GM21737 (cell line): Measurements from ENCODE around the gene C17orf100.
"Not testable (repeated sequence)": the region's sequence is repeated elsewhere in the genome, so short reads cannot be mapped to it uniquely, and the experiment has no call there.

Experiments
- ATAC-seq: cut with Tn5 transposase; IDR thresholded peaks from one replicate; pipeline ENCODE4 v1.9.1; 2021; ENCODE audit warnings: mild to moderate bottlenecking, moderate library complexity; ENCODE audit not compliant: unreplicated experiment

The C17orf100 gene

DNA sequence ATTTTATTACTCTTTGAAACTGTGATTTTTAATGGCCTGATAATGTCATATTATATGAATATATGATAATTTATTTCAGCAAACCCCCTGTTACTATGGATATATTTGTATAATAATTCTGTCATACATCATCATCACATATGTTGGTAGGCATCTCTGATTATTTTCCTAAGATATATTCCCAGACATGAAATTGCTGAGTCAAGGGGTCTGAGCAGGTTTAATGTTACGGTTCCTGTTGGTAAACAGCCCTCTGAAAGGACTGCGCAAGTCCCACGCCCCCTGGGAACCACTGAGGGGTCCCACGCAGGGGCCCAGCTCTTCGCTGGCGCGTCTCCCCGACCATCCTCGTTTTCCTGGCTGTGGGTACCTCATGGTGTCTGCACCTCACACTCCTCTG, 37.4 kb downstream of the C17orf100 start:
- ATAC-seq, result no peak

DNA sequence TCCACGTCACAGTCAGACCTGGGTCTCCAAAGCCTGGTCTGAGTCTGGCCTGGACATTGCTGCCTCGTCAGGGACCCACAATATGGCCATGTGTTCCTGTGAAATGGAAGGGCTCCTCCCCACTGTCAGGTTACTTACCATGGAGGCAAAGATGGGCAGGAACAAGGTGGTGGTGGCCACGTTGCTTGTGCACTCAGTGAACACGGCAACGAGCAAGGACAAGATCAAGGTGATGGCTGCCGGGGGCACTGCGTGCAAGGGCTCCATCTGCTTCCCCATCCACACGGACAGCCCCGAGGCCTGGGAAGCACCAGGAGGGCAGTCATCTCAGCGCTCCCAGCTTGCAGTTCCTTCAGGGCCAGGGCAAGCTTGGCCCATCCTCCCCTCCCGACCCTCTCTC, 39.1 kb downstream of the C17orf100 start:
- no peak for ATAC-seq

DNA sequence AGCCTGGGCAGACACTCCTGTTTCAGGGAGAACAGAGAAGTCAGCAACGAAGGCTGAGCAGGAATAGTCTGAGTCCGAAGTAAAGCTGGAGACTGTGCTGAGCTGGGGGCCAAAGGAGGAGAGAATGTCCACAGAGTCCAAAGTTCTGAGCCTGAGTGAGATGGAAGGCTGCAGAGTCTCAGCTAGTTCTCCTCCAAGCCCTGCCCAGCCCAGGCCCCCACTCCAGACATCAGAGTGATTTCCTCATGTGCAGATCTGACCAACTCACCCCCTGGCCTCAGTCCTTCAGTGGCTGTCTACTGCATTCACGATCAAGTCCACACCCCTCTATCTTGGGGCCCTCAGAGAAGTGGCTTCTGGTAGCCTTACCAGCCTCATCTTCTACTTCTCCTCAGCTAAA, 40.0 kb downstream of the C17orf100 start:
- ATAC-seq, result no peak

DNA sequence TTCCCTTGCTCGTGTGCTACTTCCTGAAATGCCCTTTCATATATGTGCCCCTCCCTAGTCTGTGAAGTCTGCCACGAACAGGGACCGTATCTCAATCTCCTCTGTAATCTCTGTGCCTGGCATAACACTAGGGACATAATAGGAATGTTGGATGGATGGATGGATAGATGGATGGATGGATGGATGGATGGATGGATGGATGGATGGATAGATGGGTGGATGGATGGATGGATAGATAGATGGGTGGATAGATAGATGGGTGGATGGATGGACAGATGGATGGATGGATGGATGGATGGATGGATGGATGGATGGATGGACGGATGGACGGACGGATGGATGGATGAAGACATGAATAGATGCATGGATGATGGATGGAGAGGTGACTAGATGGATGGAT, 40.4 kb downstream of the C17orf100 start:
- ATAC-seq, result not testable (repeated sequence)

DNA sequence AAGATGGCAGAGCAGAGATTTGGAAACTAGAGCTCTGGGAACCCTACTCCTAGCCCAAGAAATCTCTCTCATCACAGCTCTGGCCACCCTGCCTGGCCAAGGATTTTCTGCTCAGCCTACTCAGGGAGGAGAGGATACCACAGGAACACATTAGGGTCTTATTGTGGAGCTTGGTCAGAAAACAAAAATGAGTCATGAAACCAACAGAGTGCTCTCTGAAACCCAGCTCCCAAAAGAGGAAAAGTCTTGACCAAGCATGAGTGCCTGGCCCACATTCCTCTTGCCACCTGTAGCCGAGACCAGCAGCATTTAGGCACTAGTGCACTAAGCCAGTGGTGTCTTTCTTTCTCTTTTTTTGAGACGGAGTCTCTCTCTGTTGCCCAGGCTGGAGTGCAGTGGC, 43.5 kb downstream of the C17orf100 start:
- ATAC-seq, result no peak

DNA sequence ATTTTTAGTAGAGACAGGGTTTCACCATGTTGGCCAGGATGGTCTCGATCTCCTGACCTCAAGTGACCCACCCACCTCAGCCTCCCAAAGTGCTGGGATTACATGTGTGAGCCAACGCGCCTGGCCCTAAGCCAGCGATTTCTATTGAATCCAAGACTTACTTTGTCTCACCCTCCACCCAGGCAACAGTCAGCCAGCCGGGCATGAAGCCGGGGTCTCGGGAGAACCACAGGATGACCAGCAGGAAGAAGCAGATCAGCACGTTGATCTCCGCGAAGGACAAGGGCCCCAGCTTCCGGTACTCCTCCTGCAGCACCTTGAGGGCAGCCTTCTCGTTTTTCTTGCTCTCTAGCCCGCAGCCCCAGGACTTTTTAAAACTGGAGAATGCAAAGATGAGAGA, 44.0 kb downstream of the C17orf100 start:
- no peak for ATAC-seq

DNA sequence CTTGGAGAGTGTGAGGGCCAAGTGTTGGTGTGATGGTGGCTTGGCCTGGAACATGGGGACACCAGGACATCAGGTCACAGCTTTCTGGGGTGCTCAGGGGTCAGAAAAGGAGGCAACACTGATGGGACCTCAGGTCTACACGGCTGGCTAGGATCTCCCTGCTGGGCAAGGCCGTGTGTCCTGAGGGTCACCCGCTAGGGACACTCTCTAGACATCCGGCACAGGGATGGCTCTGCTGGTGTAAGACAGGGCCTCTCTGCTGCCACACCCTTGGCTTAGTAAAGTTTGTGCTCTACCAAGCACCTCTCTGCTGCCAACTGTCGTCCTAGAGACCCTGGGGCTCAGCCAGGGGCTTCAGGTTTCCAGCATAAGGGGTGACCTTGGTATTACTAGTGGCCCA, 45.3 kb downstream of the C17orf100 start:
- ATAC-seq, result no peak

DNA sequence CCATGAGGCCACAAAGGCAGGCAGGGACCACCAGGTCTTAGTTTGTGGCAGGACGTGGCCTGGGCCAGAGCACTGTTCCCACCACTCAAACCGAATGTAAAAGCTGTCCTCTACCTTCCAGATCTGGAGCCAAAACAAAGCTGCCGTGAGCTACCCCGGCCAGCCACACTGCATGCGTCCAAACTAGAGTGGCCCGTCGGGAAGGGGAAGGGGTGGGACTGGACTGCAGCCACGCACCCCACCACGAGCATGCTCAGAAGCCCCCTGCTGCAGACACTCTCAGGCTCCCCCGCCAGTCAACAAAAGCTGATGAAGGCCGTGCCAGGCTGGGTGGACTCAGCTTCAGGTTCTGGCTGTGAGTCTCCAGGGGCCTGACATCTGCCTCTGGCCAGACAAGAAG, 46.4 kb downstream of the C17orf100 start:
- no peak for ATAC-seq

DNA sequence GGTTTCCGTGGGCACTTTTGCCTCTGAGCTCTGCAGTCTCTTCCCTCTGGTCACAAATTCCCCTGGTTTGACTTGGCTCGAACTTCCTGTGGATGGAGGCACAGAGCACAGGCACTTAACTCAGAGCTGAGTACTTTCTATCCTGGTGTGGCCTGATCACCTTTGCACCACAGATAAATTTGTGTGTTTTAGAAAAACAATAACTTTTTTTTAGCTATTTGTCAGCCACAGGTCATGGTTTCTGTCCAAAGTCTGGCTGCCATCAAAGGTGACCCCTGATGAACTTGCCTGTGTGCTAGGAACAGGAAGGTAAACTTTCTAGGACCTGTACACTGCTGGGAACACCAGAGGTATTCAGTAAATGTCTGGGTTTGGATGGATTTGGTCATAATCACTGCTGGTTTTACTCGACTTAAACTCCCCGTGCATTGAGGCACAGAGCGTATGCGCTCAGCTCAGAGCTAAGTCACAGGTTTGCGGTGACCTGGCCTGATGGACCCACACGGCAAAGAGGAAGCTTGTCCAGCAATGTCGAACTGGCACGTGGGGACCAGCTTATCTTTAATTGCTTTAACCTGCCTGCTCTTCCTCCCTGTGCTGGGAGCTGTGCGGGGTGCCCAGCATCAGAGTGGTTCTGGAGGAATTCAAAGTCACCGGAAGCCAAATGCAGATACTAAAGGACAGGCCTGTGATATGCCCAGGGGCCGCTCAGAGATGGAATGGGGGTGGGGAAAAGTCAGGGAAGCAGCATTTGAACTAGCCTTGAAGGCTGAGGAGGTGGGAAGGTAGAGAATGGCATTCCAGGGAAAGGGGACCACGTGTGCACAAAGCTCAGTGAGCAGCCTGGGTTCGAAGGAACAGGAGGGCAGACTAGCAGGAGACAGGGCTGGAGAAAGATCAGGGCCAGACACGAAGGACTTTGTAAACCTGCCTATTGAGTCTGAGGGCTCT, 48.7 kb downstream of the C17orf100 start:
- no peak for ATAC-seq

DNA sequence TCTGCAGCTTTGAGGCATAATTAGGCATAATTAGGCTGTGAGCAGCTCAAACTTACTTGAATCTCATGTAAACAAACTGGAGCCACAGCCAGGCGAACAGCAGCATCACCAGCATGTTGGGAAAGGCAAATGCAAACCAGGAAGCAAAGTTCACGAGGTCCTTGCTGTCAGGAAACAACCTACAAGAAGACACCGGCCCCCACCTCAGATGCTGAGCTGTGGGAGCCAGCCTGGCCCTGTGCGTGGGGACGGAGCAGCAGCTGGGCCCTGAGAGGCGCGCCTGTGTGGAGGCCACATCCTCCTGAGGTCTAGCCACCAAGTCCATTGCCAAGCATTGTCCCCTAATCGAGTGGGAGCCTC, 49.4 kb downstream of the C17orf100 start:
- ATAC-seq, result no peak

DNA sequence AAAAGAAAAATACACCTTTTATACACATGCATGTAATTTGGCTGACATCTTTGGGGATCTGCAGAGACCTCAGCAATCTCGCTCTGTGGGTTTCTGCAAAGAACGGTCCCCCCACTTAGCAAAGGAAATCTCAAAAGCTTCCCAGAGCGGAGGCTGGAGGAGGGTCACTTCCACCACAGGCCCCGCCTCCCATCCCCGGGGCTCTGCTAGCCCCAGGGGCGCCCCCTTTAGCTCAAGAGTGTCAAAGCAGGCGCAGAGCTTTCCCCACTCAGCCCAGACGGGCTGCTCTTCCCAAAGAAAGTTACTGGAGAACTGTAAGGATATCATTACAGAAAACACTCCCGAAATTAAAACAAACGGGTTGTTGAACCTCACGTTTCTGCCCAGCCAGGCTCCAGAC, 50.2 kb downstream of the C17orf100 start:
- ATAC-seq, result no peak

DNA sequence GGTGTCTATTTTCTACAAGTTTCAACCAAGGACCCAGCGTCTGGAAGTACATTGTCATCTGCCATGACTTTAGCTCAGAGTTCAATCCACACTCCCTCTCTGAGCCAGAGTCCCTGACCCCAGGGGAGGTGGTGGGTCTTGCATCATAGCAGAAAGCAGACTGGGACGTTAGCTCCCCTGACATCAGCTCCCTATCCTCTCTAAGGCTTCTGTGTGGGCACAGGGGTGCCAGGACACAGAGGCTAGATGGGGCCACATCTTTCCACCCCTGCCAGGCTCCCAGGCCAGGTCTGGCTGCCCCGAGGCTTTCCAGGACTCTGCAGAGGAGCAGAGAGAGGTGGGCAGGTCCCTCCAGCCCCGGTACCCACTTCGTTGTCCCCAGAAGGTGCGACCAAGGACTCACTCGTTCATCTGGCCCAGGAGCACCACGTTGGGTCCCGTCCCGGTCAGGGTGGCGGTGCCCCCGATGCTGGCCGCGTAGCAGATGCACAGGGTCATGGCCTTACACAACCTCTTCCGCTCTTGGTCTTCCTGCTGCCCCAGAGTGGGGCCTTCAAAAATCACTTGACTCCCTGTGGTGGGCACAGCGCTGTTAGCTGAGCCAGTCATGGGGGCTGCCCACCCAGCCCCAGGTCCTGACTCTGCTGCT, 51.1 kb downstream of the C17orf100 start:
- no peak for ATAC-seq
